GM21526 (cell line): ENCODE results near the gene CCDC57.
A peak's percentile ranks its signal among the peaks of the same experiment; 100 is the strongest.

Experiments
- ATAC-seq: cut with Tn5 transposase; IDR thresholded peaks from one replicate; pipeline ENCODE4 v1.9.1; 2021; ENCODE audit warnings: moderate library complexity; ENCODE audit not compliant: unreplicated experiment, low FRiP score

CCDC57 gene

DNA sequence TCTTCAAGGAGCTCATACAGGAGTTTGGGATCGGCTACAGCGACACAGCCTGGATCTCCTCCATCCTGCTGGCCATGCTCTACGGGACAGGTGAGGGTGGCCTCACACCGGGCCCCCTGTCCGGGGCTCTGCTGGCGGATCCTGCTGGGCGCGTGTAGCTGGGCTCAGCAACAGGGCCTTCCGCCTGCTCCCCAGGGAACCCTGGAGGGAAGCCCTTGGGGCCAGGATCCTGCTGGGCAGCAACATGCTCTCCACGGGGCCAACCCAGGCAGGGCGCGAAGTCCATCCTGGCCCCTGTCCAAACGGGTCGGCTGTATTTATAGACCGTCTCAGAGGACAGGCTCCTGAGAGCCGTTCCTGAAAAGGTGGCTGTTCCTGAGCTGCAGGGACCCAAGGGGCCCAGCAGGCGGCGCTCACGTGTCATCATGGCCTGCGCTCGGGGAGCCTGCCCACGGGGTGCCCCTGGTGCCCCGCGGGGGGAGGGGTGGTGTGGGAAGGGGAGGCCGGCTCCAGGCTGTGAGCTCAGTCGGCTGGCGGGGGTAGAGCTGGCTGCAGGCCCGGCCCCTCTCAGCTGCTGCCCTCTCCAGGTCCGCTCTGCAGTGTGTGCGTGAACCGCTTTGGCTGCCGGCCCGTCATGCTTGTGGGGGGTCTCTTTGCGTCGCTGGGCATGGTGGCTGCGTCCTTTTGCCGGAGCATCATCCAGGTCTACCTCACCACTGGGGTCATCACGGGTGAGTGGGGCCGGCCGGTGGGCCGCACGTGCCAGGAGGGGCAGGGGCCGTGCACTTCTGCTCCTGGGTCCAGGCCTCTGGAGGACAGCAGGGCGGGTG is 23.7 kb upstream of the CCDC57 start:
- ATAC-seq: no peak

GRCh38 chr17:82235775-82236141 is 23.1 kb upstream of the CCDC57 start:
- no peak for ATAC-seq

GRCh38 chr17:82235056-82235774 is 22.6 kb upstream of the CCDC57 start:
- no peak for ATAC-seq

GRCh38 chr17:82234211-82235055 is 21.8 kb upstream of the CCDC57 start:
- ATAC-seq: no peak

- no peak for ATAC-seq
Measured at GRCh38 chr17:82232876-82233785, 20.5 kb upstream of the CCDC57 start.

GRCh38 chr17:82232322-82232820 is 19.7 kb upstream of the CCDC57 start:
- ATAC-seq: no peak

- ATAC-seq: no peak
Measured at GRCh38 chr17:82231562-82232321, 19.1 kb upstream of the CCDC57 start.

- no peak for ATAC-seq
Measured at GRCh38 chr17:82231312-82231561, 18.6 kb upstream of the CCDC57 start.

DNA sequence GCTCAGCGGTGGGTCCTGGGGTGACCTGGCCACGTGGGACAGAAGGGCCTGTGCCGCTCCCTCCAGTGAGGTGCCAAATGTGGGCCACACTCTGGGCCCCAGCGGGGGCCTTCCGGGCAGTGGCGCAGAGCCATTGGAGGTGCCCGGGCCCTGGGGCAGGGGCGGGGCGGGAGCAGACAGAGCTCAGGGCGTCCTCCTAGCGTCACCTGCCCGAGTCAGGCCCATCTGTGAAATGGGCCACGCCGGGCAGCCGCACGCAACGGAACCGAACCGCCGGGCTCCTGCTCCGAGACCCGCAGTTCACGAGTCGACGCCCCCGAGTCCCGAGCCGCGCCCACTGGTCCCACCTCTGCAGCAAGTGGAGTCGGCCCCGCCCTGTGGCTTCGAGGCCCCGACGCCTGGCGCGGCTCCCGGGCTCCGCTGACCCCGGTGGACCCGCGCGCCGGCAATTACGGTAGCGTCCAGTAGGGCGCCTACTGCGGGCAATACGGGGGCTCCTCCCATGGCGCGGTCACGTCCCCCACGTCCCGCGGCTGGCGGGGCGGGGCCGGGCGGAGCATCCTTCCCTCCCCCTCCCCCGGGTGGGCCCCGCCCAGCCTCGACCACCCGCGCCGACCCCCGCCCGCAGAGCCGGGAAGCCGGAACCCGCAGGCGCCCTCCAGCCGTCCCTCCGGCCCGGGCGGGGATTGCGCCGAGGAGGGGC is 18.1 kb upstream of the CCDC57 start:
- no peak for ATAC-seq

GRCh38 chr17:82229698-82230608 is 17.3 kb upstream of the CCDC57 start:
- no peak for ATAC-seq

DNA sequence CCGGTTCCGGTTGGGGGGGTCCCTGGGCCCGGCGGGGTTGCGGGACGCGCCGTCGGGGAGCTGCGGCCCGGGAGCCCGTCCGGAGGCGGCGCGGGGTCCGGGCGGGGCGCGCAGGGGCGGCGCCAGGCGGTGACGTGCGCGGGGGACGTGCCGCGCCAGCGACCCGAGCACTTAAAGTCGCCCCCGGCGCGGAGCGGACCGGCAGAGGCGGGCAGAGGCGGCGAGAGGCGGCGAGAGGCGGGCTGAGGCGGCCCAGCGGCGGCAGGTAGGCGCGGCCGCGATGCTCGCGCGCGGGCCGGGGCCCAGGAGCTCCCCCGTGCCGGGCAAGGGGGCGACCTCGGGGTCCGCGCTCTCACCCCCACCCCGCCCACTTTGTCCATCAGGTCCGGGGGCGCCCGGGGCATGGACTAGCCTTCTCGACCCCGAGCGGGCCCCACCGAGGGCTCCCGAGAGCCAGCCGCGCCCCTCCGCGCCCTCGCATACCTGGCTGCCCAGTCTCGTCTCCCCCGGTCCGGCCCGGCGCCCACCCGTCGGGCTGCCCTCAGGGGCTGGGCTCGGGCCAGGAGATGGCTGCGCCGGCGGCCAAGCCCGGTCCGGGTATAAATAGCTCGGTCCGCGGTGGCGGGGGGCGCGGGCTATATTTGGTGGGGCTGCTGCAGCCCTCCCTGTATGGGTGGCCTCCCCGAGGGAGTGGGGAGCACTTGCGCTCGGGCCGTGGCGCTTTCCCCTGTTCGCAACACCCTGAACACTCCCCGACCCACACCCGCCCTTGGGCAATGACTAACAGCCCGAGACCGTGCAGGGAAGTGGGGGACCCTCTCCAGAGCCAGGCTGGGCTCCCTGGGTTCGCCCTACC is 16.4 kb upstream of the CCDC57 start, which contains the start of gene SLC16A3:
SLC16A3 (plus strand) TSS at position 201 of the 856 bp plus-strand sequence. CDS start 6,967 bp downstream, outside the sequence.
- peak; percentile 34 for ATAC-seq

- peak; percentile 32 for ATAC-seq
Measured at GRCh38 chr17:82228278-82228841, 15.7 kb upstream of the CCDC57 start.

DNA sequence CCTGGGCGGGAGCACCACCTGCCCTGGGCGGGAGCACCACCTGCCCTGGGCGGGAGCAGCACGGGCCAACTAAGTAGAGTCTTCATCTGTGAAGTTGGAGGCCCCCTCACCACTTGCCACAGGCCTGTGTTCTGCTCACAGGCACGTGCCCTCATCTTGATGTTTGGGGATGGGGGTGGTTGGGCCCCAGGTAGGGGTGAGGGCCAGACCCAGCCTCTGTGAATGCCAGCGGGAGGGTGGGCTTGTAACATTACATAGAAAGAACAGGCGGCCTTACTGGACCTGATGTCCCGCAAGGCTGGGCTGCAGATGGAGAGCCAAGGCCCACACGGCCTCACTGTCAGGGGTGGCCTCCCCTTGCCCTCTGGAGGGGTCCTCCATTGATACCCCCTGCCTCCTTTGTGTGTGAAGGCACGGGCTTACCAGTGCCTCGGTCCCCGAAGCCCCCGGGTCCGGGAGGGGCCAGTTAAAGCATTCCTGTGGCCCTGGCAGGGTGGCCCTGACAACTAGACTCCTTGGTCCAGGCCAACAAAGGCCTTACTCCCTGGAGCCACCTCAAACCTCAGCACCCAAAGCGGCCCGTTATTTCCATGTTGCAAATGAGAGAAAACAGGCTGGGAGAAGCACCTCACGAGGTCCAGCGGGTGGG is 15.1 kb upstream of the CCDC57 start:
- ATAC-seq: no peak

DNA sequence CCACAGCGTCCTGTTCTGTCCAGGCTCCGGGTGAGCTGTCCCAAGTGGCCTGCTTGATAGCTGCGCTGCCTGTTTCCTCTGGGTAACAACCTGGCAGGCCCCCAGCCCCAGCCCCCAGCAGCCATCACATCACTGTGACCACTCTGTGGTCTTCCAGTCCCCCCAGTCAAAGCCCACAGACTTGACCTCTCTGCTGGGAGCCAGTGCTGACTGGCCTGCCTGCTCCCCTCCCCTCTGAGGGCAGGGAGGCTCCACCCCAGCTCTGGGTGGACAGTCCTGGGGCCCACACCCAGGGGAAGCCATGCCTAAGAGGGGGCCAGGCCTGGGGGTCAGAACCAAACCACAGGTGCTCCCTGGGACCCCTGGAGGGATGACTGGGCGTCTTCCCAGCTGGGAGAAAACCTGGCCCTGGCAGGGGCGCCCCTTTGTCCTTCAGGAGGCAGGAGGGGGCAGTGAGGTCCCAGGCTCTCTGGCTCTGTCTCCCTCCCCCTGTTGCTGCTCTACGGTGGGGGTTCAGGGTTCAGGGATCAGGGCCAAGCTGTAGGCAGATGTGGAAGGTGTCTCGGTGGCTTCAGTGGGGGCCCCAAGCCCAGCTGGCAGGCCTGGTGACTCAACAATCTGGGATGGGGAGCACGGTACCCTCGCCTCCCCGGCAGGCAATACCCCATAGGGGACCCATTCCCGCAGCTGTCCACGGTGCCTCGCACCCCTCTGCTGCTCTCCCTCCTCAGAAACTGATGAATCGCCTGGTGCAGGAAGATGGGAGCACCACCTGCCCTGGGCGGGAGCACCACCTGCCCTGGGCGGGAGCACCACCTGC is 14.4 kb upstream of the CCDC57 start:
- ATAC-seq: no peak

GRCh38 chr17:82226146-82226808 is 13.6 kb upstream of the CCDC57 start:
- ATAC-seq: no peak
